Measurements from ENCODE around the gene JOSD2.

Gene JOSD2

GRCh38 chr19:50507376-50507775 lies 3.6 kb downstream of the JOSD2 start:
- H3K27ac ChIP-seq: no peak overlapping the region
- TF ChIP-seq, protein P1, sequence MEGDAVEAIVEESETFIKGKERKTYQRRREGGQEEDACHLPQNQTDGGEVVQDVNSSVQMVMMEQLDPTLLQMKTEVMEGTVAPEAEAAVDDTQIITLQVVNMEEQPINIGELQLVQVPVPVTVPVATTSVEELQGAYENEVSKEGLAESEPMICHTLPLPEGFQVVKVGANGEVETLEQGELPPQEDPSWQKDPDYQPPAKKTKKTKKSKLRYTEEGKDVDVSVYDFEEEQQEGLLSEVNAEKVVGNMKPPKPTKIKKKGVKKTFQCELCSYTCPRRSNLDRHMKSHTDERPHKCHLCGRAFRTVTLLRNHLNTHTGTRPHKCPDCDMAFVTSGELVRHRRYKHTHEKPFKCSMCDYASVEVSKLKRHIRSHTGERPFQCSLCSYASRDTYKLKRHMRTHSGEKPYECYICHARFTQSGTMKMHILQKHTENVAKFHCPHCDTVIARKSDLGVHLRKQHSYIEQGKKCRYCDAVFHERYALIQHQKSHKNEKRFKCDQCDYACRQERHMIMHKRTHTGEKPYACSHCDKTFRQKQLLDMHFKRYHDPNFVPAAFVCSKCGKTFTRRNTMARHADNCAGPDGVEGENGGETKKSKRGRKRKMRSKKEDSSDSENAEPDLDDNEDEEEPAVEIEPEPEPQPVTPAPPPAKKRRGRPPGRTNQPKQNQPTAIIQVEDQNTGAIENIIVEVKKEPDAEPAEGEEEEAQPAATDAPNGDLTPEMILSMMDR (IDR thresholded peaks at IDR 0.05): no peak
- no peak for TF ChIP-seq ZFX (IDR thresholded peaks at IDR 0.05; ENCODE audit: borderline replicate concordance)

DNA sequence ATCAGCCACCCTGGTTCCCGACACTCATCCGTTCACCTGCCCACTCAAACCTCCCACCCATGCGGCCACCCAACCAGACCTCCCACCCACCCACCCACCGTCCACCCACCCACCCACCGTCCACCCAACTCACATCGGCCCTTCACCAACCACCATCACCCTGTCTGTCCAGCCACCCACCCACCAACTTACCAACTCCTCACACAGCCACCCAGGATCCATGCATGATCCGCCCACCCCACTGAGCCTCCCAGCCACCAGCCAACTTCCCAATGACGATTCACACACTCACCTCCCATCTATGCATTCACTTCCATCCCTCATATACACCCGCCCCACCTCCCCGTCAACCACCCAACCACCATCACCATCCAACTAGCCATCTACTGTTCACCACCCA lies 4.3 kb downstream of the JOSD2 start:
- TF ChIP-seq, protein P1 (IDR thresholded peaks at IDR 0.05): no peak
- no peak for TF ChIP-seq ZFX (IDR thresholded peaks at IDR 0.05; ENCODE audit: borderline replicate concordance)
- no peak overlapping the region for H3K27ac ChIP-seq

GRCh38 chr19:50505856-50506611 lies 5.0 kb downstream of the JOSD2 start:
- TF ChIP-seq ZFX (IDR thresholded peaks at IDR 0.05; ENCODE audit: borderline replicate concordance): no peak
- TF ChIP-seq, protein P1 (IDR thresholded peaks at IDR 0.05): no peak
- no peak overlapping the region for H3K27ac ChIP-seq

GRCh38 chr19:50501568-50502475 lies 9.2 kb downstream of the JOSD2 start:
- no peak overlapping the region for H3K27ac ChIP-seq
- no peak for TF ChIP-seq ZFX (IDR thresholded peaks at IDR 0.05; ENCODE audit: borderline replicate concordance)
- TF ChIP-seq, protein P1 (IDR thresholded peaks at IDR 0.05): no peak

DNA sequence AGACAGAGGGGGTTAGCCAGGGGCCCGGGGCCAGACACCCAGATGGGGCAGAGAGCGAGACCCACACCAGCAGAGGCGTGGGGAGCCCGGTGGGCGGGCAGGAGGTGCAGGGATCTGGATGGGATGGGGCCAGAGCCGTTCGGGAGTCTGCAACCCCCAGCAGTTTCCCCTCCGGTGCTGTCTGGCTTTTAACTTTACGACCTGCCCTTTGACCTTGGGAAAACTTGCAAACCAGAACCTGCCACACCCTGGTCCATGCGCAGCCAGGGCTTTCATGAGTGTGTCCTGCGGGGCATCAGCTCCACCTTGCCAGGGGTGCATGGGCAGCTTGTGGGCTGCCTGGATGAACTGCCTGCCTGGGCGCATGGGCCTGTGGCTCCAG lies 9.8 kb downstream of the JOSD2 start:
- TF ChIP-seq ZFX (IDR thresholded peaks at IDR 0.05; ENCODE audit: borderline replicate concordance): no peak
- TF ChIP-seq, protein P1 (IDR thresholded peaks at IDR 0.05): no peak
- H3K27ac ChIP-seq: no peak overlapping the region

DNA sequence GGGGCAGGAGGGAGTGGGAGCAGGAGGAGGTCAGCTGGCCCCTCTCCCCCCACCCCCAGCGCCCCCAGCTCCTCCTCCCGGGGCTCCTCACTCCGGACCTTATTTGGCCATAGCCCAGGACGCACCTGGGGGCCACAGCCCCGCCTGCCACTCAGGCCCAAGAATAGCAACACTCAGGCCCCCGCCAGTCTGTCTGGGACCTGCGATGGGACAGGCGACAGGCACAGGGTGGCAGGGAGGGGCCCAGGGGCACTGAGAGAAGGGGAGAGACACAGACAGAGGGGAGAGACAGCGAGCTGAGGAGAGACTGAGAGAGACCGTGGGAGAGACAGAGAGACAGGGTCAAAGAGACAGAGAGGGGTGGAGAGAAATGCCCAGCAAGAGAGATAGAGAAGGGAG lies 10.2 kb downstream of the JOSD2 start:
- TF ChIP-seq, protein P1 (IDR thresholded peaks at IDR 0.05): no peak
- no peak for TF ChIP-seq ZFX (IDR thresholded peaks at IDR 0.05; ENCODE audit: borderline replicate concordance)
- no peak overlapping the region for H3K27ac ChIP-seq

Measured in 22Rv1 (cell line).